Hepatocyte (in vitro differentiated cells): ENCODE data around the gene TRPC1. TPM values are rescaled to one million over a fixed set of nuclear protein-coding genes. Genes with fewer than 3 reads are reported as not detected.
"Not testable (repeated sequence)": the region's sequence is repeated elsewhere in the genome, so short reads cannot be mapped to it uniquely, and the experiment has no call there.

Source experiments
- DNase-seq: peaks from one replicate; pipeline ENCODE4 v3.0.0-alpha.2; 2016; ENCODE audit warnings: low spot score
- H2AFZ ChIP-seq: fragments of 200-600 bp; sonication (generic); 2 replicates; pipeline ENCODE4 v1.6.0; 2016; ENCODE audit warnings: antibody characterized with exemption, mild to moderate bottlenecking
- H3K27ac ChIP-seq: fragments of 200-600 bp; sonication (generic); 2 replicates; pipeline ENCODE4 v1.5.1; 2016; ENCODE audit warnings: mild to moderate bottlenecking
- H3K27me3 ChIP-seq: fragments of 200-600 bp; sonication (generic); 2 replicates; pipeline ENCODE4 v1.6.1; 2016
- H3K36me3 ChIP-seq: fragments of 200-600 bp; sonication (generic); replicated peaks from 2 replicates; pipeline ENCODE4 v1.5.1; 2016; ENCODE audit warnings: low read depth; ENCODE audit not compliant: insufficient read depth
- H3K4me1 ChIP-seq: fragments of 200-600 bp; sonication (generic); 2 replicates; pipeline ENCODE4 v1.5.1; 2016; ENCODE audit warnings: mild to moderate bottlenecking, moderate library complexity; ENCODE audit not compliant: insufficient read depth
- H3K4me2 ChIP-seq: fragments of 200-600 bp; sonication (generic); 2 replicates; pipeline ENCODE4 v1.6.0; 2016
- H3K4me3 ChIP-seq: fragments of 200-600 bp; sonication (generic); 2 replicates; pipeline ENCODE4 v1.5.1; 2016; ENCODE audit warnings: mild to moderate bottlenecking
- H3K79me2 ChIP-seq: fragments of 200-600 bp; sonication (generic); 2 replicates; pipeline ENCODE4 v1.6.0; 2017; ENCODE audit warnings: mild to moderate bottlenecking
- H3K9me2 ChIP-seq: fragments of 200-600 bp; sonication (generic); replicated peaks from 2 replicates; pipeline ENCODE4 v1.6.0; 2017; ENCODE audit warnings: mild to moderate bottlenecking; ENCODE audit not compliant: insufficient read depth
- H3K9me3 ChIP-seq: fragments of 200-600 bp; sonication (generic); 2 replicates; pipeline ENCODE4 v1.5.1; 2016; ENCODE audit warnings: low read depth, mild to moderate bottlenecking
- H4K20me1 ChIP-seq: fragments of 200-600 bp; sonication (generic); 2 replicates; pipeline ENCODE4 v1.6.0; 2016; ENCODE audit warnings: mild to moderate bottlenecking; ENCODE audit not compliant: insufficient read depth, poor library complexity, severe bottlenecking
- EZH2 ChIP-seq: fragments of 200-600 bp; sonication (generic); IDR thresholded peaks from 2 replicates; pipeline ENCODE4 v1.6.1; 2016; ENCODE audit warnings: antibody characterized with exemption, mild to moderate bottlenecking, borderline replicate concordance
- EZH2phosphoT487 ChIP-seq: fragments of 200-600 bp; sonication (generic); IDR thresholded peaks from one replicate; pipeline ENCODE4 v1.6.1; 2018; ENCODE audit warnings: antibody characterized with exemption, mild to moderate bottlenecking, low read depth, moderate library complexity; ENCODE audit not compliant: unreplicated experiment, severe bottlenecking
- WGBS: methylation state at CpG from one replicate; pipeline ENCODE4 v1.1.6; 2016; ENCODE audit warnings: low lambda C conversion rate; ENCODE audit errors: missing lambda C conversion rate; 5-methylcytosine and 5-hydroxymethylcytosine counted together
- polyA plus RNA-seq: library from polyadenylated mRNA; unstranded; fragments of >200 nt; fragmentation: Nextera tagmentation; extraction: Ambion mirVana; gene quantifications from 2 replicates; pipeline ENCODE4 v1.2.1, GENCODE V29; 2016
- total RNA-seq: library from RNA; depleted of rRNA; stranded (reverse); fragments of >200 nt; gene quantifications from 2 replicates; pipeline ENCODE4 v1.2.3, GENCODE V29; 2014
- TF ChIP-seq, protein P1 (sequence below): fragments of 200-600 bp; sonication (generic); IDR thresholded peaks from 2 replicates; pipeline ENCODE4 v1.5.1; 2016; ENCODE audit warnings: antibody characterized with exemption, mild to moderate bottlenecking; ENCODE audit not compliant: poor library complexity

TRPC1 gene
- total and polyA plus RNA-seq, 2 experiments from 2014 or later, result 3.3 to 12.6 TPM

DNA sequence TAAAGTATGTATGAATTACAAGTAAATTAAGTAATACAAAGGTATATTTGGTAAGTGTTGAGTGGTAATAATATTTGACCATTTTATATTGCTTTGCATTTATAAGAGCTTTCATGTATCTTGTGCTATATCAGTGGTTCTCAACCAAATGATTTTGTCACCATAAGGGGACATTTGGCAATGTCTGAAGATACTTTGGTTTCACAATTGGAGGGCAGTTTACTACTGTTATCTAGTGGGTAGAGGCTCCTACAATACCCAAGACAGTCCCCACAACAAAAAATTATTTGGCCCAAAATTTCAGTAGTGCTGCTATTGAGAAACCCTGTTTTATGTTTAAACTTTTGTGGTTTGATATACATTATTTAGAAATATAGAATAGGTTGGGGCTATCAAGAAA is 14.6 kb downstream of the TRPC1 start:
- Histone ChIP-seq H3K9me3 (no peaks in the 10 kb centered on the region), H3K36me3 (no peaks in the 10 kb centered on the region), H3K4me2 (no peak overlapping the region), H3K4me3 (no peak overlapping the region), H3K27me3 (no peaks in the 10 kb centered on the region), H2AFZ (no peak overlapping the region), H3K9me2 (no peaks in the 10 kb centered on the region), H3K27ac (no peak overlapping the region), H3K79me2 (no peaks in the 10 kb centered on the region), H4K20me1 (no peaks in the 10 kb centered on the region), H3K4me1 (no peaks in the 10 kb centered on the region)
- DNase-seq, result no peak
- TF ChIP-seq EZH2phosphoT487 (no peak), EZH2 (no peak)
- TF ChIP-seq, protein P1, sequence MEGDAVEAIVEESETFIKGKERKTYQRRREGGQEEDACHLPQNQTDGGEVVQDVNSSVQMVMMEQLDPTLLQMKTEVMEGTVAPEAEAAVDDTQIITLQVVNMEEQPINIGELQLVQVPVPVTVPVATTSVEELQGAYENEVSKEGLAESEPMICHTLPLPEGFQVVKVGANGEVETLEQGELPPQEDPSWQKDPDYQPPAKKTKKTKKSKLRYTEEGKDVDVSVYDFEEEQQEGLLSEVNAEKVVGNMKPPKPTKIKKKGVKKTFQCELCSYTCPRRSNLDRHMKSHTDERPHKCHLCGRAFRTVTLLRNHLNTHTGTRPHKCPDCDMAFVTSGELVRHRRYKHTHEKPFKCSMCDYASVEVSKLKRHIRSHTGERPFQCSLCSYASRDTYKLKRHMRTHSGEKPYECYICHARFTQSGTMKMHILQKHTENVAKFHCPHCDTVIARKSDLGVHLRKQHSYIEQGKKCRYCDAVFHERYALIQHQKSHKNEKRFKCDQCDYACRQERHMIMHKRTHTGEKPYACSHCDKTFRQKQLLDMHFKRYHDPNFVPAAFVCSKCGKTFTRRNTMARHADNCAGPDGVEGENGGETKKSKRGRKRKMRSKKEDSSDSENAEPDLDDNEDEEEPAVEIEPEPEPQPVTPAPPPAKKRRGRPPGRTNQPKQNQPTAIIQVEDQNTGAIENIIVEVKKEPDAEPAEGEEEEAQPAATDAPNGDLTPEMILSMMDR, result no peak

DNA sequence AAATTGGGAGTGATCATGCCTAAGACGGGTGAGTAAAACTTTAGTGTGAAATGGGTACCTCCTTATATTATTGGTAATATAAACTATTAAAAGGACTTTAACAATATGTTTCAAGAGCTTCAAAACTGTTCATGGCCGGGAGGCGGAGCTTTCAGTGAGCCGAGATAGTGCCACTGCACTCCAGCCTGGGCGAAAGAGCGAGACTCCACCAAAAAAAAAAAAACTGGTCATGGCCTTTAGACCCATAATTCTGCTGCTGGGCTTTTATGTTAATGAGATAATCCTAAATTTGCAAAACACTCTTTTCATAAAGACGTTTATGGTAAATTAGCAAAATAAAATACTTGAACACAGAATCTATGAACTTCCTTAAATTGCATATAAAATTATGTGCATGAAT is 22.8 kb downstream of the TRPC1 start:
- no peaks in the 10 kb centered on the region for H4K20me1 ChIP-seq
- no peaks in the 10 kb centered on the region for H3K9me3 ChIP-seq
- H3K27ac ChIP-seq, result no peak overlapping the region
- no peaks in the 10 kb centered on the region for H3K36me3 ChIP-seq
- H3K9me2 ChIP-seq, result no peaks in the 10 kb centered on the region
- H3K4me3 ChIP-seq, result no peak overlapping the region
- H3K4me1 ChIP-seq, result no peaks in the 10 kb centered on the region
- no peak overlapping the region for H3K4me2 ChIP-seq
- no peak for DNase-seq
- 97% methylated on average over 7 of the region's 7 CpGs for WGBS
- no peaks in the 10 kb centered on the region for H3K79me2 ChIP-seq
- TF ChIP-seq, protein P1, result no peak
- no peak for TF ChIP-seq EZH2phosphoT487
- no peak for TF ChIP-seq EZH2
- H2AFZ ChIP-seq, result no peak overlapping the region
- H3K27me3 ChIP-seq, result no peaks in the 10 kb centered on the region

DNA sequence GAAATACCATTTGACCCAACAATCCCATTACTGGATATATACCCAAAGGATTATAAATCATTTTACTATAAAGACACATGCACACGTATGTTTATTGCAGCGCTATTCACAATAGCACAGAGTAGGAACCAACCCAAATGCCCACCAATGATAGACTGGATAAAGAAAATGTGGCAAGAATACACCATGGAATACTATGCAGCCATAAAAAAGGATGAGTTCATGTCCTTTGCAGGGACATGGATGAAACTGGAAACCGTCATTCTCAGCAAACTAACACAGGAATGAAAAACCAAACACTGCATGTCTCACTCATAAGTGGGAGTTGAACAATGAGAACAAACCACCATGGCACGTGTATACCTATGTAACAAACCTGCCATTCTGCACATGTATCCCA is 26.7 kb downstream of the TRPC1 start:
- H3K9me2 ChIP-seq, H3K36me3 ChIP-seq, H3K4me1 ChIP-seq, H3K79me2 ChIP-seq, H3K4me2 ChIP-seq, H3K27me3 ChIP-seq, H4K20me1 ChIP-seq, H3K4me3 ChIP-seq, H3K9me3 ChIP-seq, H2AFZ ChIP-seq, H3K27ac ChIP-seq, DNase-seq: not testable (repeated sequence)
- WGBS, result 97% methylated on average over 4 of the region's 4 CpGs

DNA sequence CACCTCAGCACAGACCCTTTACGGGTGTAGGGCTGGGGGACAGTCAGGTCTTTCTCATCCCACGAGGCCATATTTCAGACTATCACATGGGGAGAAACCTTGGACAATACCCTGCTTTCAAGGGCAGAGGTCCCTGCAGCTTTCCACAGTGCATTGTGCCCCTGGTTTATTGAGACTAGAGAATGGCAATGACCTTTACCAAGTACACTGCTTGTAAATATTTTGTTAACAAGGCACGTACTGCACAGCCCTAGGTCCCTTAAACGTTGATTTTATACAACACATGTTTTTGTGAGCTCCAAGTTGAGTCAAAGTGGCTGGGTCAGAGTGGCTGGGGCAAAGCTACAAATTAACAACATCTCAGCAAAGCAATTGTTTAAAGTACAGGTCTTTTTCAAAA is 28.8 kb downstream of the TRPC1 start:
- not testable (repeated sequence) for H3K27me3 ChIP-seq, H3K4me1 ChIP-seq, H3K36me3 ChIP-seq, H3K9me2 ChIP-seq, H3K27ac ChIP-seq, H4K20me1 ChIP-seq, H3K9me3 ChIP-seq, H2AFZ ChIP-seq, H3K79me2 ChIP-seq, H3K4me2 ChIP-seq, DNase-seq, H3K4me3 ChIP-seq
- 59% methylated on average over 4 of the region's 4 CpGs for WGBS

DNA sequence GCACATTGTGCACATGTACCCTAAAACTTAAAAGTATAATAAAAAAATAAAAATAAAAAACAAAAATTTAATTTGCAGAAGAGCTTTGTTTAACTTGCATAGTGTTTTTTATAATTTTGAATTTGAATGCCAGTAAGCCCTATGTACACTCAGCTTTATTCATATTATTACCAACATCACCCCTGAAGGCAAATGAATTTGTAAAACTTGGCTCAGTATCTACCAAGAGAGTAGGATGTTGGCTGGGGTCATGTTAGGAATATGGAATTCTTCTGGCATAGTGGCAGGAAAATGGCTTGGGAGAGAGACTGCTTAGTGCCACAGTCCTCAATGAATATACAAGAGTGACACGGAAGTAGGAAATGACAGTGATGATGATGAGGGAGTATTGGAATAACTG is 30.7 kb downstream of the TRPC1 start:
- TF ChIP-seq EZH2phosphoT487 (no peak), EZH2 (no peak)
- TF ChIP-seq, protein P1, result no peak
- DNase-seq, result no peak
- Histone ChIP-seq H3K9me2 (no peaks in the 10 kb centered on the region), H3K9me3 (no peaks in the 10 kb centered on the region), H3K79me2 (no peaks in the 10 kb centered on the region), H3K36me3 (no peaks in the 10 kb centered on the region), H2AFZ (no peak overlapping the region), H3K4me3 (no peak overlapping the region), H3K27me3 (no peaks in the 10 kb centered on the region), H3K27ac (no peak overlapping the region), H4K20me1 (no peaks in the 10 kb centered on the region), H3K4me2 (no peak overlapping the region), H3K4me1 (no peaks in the 10 kb centered on the region)
- 96% methylated on average over 1 of the region's 1 CpG for WGBS
